AG20443 (cell line): ENCODE results near the gene TNFRSF21.
A peak's percentile ranks its signal among the peaks of the same experiment; 100 is the strongest.
"Not testable (repeated sequence)": the region's sequence is repeated elsewhere in the genome, so short reads cannot be mapped to it uniquely, and the experiment has no call there.

Experiments used
- DNase-seq: peaks from one replicate; pipeline ENCODE4 v3.0.0; 2012; ENCODE audit warnings: low spot score, mixed read lengths

Gene TNFRSF21

GRCh38 chr6:47252633-47253032, 57.1 kb downstream of the TNFRSF21 start:
- DNase-seq, result no peak

- DNase-seq, result no peak
Observed at GRCh38 chr6:47251396-47251795, 58.3 kb downstream of the TNFRSF21 start.

GRCh38 chr6:47250302-47250701, 59.4 kb downstream of the TNFRSF21 start:
- DNase-seq, result no peak

GRCh38 chr6:47248446-47248845, 61.3 kb downstream of the TNFRSF21 start:
- no peak for DNase-seq

GRCh38 chr6:47247227-47247797, 62.4 kb downstream of the TNFRSF21 start:
- DNase-seq, result peak; percentile 27

GRCh38 chr6:47246551-47246950, 63.2 kb downstream of the TNFRSF21 start:
- no peak for DNase-seq

- DNase-seq, result no peak
Observed at GRCh38 chr6:47245745-47246371, 63.8 kb downstream of the TNFRSF21 start.

GRCh38 chr6:47242483-47243386, 67.0 kb downstream of the TNFRSF21 start:
- DNase-seq, result peak; percentile 91

- DNase-seq, result no peak
Observed at GRCh38 chr6:47241742-47242482, 67.8 kb downstream of the TNFRSF21 start.

GRCh38 chr6:47240277-47240890, 69.3 kb downstream of the TNFRSF21 start:
- DNase-seq, result no peak

- no peak for DNase-seq
Observed at GRCh38 chr6:47239546-47239945, 70.2 kb downstream of the TNFRSF21 start.

GRCh38 chr6:47238456-47238995, 71.2 kb downstream of the TNFRSF21 start:
- no peak for DNase-seq

- DNase-seq, result no peak
Observed at GRCh38 chr6:47237196-47237595, 72.5 kb downstream of the TNFRSF21 start.

- no peak for DNase-seq
Observed at GRCh38 chr6:47235964-47236760, 73.5 kb downstream of the TNFRSF21 start.

GRCh38 chr6:47235421-47235820, 74.3 kb downstream of the TNFRSF21 start:
- DNase-seq, result no peak

- no peak for DNase-seq
Observed at GRCh38 chr6:47234266-47234933, 75.3 kb downstream of the TNFRSF21 start.

GRCh38 chr6:47231151-47231550, 78.6 kb downstream of the TNFRSF21 start:
- no peak for DNase-seq

GRCh38 chr6:47230579-47230978, 79.1 kb downstream of the TNFRSF21 start:
- DNase-seq, result no peak

GRCh38 chr6:47229255-47229654, 80.5 kb downstream of the TNFRSF21 start:
- no peak for DNase-seq

GRCh38 chr6:47228093-47228492, 81.6 kb downstream of the TNFRSF21 start:
- not testable (repeated sequence) for DNase-seq
